Heart right ventricle (tissue), 16 donors: ENCODE results near the gene SLC17A9. TPM values are rescaled to one million over a fixed set of nuclear protein-coding genes. Genes with fewer than 3 reads are reported as not detected.

Experiments used
- ATAC-seq, 8 donors: fragments of 200-7000 bp; cut with Tn5 transposase; one replicate each; pipeline ENCODE4 v1.9.1; 2020; ENCODE audit warnings: mild to moderate bottlenecking in 8 of 8, moderate library complexity in 8 of 8, moderate number of reproducible peaks in 1 of 8
- DNase-seq, 2 donors: peaks; one replicate each; pipeline ENCODE4 v3.0.0-alpha.2; 2020
- H3K27ac ChIP-seq, 10 donors: fragments of 200-600 bp; sonication (generic) in 2 of 10; one replicate each; pipeline versions ENCODE4 v1.5.0 to v1.8.0; 2020 to 2022; ENCODE audit warnings: mild to moderate bottlenecking in 3 of 10
- H3K27me3 ChIP-seq, 7 donors: fragments of 200-600 bp; one replicate each; pipeline ENCODE4 v1.8.0; 2021 to 2022; ENCODE audit warnings: mild to moderate bottlenecking in 2 of 7
- H3K36me3 ChIP-seq, 9 donors: fragments of 200-600 bp; sonication (generic) in 1 of 9; one replicate each; pipeline versions ENCODE4 v1.5.0 to v1.8.0; 2020 to 2022; ENCODE audit warnings: mild to moderate bottlenecking in 2 of 9
- H3K4me1 ChIP-seq, 9 donors: fragments of 200-600 bp; sonication (generic) in 1 of 9; one replicate each; pipeline versions ENCODE4 v1.5.0 to v1.8.0; 2020 to 2022; ENCODE audit warnings: mild to moderate bottlenecking in 4 of 9
- H3K4me3 ChIP-seq, 10 donors: fragments of 200-600 bp; sonication (generic) in 2 of 10; one replicate each; pipeline versions ENCODE4 v1.5.0 to v1.8.0; 2020 to 2022; ENCODE audit warnings: mild to moderate bottlenecking in 7 of 10, moderate library complexity in 2 of 10
- H3K9me3 ChIP-seq, 11 donors: fragments of 200-600 bp in 10 of 11; sonication (generic) in 2 of 11; one replicate each; pipeline versions ENCODE4 v1.5.0 to v1.8.0; 2013 to 2022; ENCODE audit warnings: mild to moderate bottlenecking in 2 of 11, control low read depth in 1 of 11, moderate library complexity in 1 of 11
- WGBS, 2 donors: extraction: QIAGEN DNeasy Blood & Tissue Kit; methylation state at CpG; one replicate each; pipeline ENCODE4 v1.1.7; 2013; ENCODE audit warnings: inconsistent platforms in 1 of 2; 5-methylcytosine and 5-hydroxymethylcytosine counted together
- intact Hi-C, 10 donors: fragments of 100-400 bp; cut with DNase I; formaldehyde crosslinking; loops; one replicate each; pipeline versions ENCODE4 v1.11.1 to v1.14.2; 2022
- polyA plus RNA-seq, 2 donors: library from polyadenylated mRNA; stranded (reverse); fragments of 200-250 nt; gene quantifications; one replicate each; pipeline ENCODE4 v1.2.3, GENCODE V29; 2013
- total RNA-seq, 10 donors: library from RNA; stranded (reverse); fragmentation: NEBNext Ultra II Directional in 3 of 10; extraction: Animal tissue kit (Norgen Biotek cat#: 25700) in 3 of 10; gene quantifications; one replicate each; pipeline versions ENCODE4 v1.2.1 to v1.2.4, GENCODE V29; 2021 to 2023
- TF ChIP-seq, protein P1 (sequence below), 9 donors: fragments of 200-600 bp; sonication (generic) in 2 of 9; IDR thresholded peaks; one replicate each; pipeline versions ENCODE4 v1.5.0 to v1.8.0; 2021 to 2022; ENCODE audit warnings: antibody characterized with exemption in 9 of 9, mild to moderate bottlenecking in 5 of 9, moderate library complexity in 1 of 9
- donor health status: Arrhythmogenic right ventricular cardiomyopathy.
- donor health status: ischemic (EF 13 %, LVEDD 7.1; RV severe dilation, severe dysfunction).
- donor health status: healthy with polysubstance abuse.
- donor health status: DM: no; HTN: yes; CAD: no.
- donor health status: DM: no; HTN: no; CAD: no.
- donor health status: ischemic (EF 25% LVEDD 6.9; RV normal size, moderate dysfunction).
- donor health status: ischemic (EF 25% LVEDD 5.7; RV mildly dilated, moderate dysfunction).
- donor health status: healthy.
- donor health status: DM: yes; HTN: yes; CAD: no.
- donor health status: Ischemic cardiomyopathy.
- donor health status: ischemic (EF 35%, LVEDD 5.7; RV mildly dilated, moderate dysfunction).
- donor health status: nonischemic (EF 11% LVEDD 7.7; RV severe dilation, severe dysfunction).
- donor health status: DM: yes; HTN: yes; CAD: no.
- donor health status: PGD.
- donor health status: ischemic (EF 29% LVEDD 5.4; RV normal size, mild dysfunction).
- donor health status: nonischemic (EF 23%, LVEDD 6.1; RV moderate dilation, normal function).

Gene SLC17A9
- total and polyA plus RNA-seq, 12 donors = 0.19 to 8.3 (median 1.0) TPM

DNA sequence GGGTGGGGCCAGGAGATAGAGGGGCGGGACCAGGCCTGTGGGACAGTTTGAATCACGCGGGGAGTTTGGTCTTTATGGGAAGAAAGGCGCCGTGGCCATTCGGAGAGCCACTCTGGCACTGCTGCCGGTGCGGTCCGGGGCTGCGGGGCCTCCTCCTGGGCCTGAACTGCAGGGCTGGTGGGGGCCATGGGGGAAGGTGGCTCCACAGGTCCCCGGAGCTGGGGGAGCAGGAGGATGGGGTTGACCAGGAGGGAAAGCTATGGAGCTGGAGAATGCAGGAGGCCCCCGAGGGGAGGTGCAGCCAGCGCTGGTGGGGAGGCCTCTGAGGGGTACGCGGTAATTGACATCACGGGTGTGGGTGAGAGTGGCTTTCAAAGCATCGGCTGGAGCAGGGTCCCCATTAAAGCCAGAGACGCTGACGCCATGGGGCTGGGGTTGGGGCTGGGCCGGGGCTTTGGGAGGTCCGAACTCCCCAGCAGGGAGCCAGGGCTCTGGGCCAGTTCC is 56.1 kb downstream of the SLC17A9 start:
- peak in 5 of 8 donors; percentile 10 to 33 (median 23) for ATAC-seq
- Histone ChIP-seq H3K4me1 (peaks cover 6 to 48% (median 23%) of the 10 kb centered on the region in 9 donors), H3K27me3 (peaks cover 58 to 100% (median 100%) of the 10 kb centered on the region in 7 donors), H3K36me3 (no peaks in the 10 kb centered on the region), H3K27ac (no peak overlapping the region), H3K9me3 (peaks cover 0 to 13% (median 9%) of the 10 kb centered on the region in 11 donors), H3K4me3 (peak overlapping the region in 2 of 10 donors; percentile 6 to 16)
- intact Hi-C loops = loop anchor here (1.0 to 10.0 kb wide), 12 partner anchors 36 to 136 kb away; partner anchors contain the start of gene SLC17A9 (in 1 of the 10)
- 8 to 9% methylated on average over 20 to 21 of the region's 21 CpGs for WGBS, 2 donors
- no peak for DNase-seq
- TF ChIP-seq, protein P1, sequence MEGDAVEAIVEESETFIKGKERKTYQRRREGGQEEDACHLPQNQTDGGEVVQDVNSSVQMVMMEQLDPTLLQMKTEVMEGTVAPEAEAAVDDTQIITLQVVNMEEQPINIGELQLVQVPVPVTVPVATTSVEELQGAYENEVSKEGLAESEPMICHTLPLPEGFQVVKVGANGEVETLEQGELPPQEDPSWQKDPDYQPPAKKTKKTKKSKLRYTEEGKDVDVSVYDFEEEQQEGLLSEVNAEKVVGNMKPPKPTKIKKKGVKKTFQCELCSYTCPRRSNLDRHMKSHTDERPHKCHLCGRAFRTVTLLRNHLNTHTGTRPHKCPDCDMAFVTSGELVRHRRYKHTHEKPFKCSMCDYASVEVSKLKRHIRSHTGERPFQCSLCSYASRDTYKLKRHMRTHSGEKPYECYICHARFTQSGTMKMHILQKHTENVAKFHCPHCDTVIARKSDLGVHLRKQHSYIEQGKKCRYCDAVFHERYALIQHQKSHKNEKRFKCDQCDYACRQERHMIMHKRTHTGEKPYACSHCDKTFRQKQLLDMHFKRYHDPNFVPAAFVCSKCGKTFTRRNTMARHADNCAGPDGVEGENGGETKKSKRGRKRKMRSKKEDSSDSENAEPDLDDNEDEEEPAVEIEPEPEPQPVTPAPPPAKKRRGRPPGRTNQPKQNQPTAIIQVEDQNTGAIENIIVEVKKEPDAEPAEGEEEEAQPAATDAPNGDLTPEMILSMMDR (IDR thresholded peaks at IDR 0.05) = no peak

DNA sequence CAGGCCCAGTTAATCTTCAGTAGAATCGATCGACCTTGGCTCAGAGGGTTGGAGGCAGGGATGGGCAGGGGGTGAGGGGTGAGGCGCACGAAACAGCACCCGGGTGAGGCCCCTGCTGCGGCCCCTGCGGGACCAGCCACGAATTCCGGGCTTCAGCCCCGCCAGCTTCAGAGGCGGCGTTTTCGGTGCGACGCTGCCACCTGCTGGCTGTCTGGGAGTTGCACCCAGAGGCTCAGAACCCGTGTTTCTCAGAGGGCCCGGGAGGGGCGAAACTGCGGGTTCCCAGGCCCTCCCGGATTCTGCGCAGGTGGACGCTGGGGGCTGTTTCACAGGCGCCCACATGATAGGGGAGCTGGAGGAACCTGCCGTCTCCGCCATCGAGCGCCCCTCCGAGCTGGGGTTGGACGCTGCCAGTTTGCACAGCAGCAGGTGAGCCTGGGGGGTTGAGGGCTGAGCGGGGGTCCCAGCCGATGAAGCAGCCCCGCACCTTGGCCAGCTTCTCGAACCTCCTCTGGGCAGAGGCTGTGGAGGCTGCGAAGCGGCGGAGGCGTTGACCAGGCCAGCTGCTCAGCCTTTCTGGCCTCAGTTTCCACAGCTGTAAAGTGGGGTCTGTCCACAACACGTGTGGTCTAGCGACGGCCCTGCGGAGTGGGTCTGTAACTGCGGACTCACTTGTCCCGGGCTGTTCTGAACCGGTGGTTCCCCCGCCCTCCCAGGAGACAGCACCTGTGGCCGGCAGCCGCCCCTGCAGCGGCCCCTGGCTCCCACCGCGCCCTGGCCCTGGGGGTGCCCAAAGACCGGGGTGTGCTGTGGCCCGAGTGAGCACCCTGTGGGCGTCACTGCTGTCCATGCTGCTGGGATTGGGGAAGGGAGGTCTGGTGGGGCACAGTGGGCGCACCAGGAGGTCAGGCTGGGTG is 56.8 kb downstream of the SLC17A9 start:
- 6 to 8% methylated on average over 54 of the region's 54 CpGs for whole genome bisulfite sequencing, 2 donors
- peak; percentile 67 to 82 for DNase-seq
- Histone ChIP-seq H3K36me3 (no peaks in the 10 kb centered on the region), H3K9me3 (peaks cover 0 to 20% (median 13%) of the 10 kb centered on the region in 11 donors), H3K4me3 (peak overlapping the region in 2 of 10 donors; percentile 6 to 16), H3K4me1 (peaks cover 6 to 48% (median 23%) of the 10 kb centered on the region in 9 donors), H3K27ac (no peak overlapping the region), H3K27me3 (peaks cover 57 to 100% (median 100%) of the 10 kb centered on the region in 7 donors)
- TF ChIP-seq, protein P1 (IDR thresholded peaks at IDR 0.05) = peak; percentile 90 to 97 (median 94)
- intact Hi-C loops = loop anchor here (1.0 to 10.0 kb wide), 12 partner anchors 37 to 137 kb away; partner anchors contain the start of gene SLC17A9 (in 1 of the 10)
- ATAC-seq = peak; percentile 80 to 92 (median 86)

DNA sequence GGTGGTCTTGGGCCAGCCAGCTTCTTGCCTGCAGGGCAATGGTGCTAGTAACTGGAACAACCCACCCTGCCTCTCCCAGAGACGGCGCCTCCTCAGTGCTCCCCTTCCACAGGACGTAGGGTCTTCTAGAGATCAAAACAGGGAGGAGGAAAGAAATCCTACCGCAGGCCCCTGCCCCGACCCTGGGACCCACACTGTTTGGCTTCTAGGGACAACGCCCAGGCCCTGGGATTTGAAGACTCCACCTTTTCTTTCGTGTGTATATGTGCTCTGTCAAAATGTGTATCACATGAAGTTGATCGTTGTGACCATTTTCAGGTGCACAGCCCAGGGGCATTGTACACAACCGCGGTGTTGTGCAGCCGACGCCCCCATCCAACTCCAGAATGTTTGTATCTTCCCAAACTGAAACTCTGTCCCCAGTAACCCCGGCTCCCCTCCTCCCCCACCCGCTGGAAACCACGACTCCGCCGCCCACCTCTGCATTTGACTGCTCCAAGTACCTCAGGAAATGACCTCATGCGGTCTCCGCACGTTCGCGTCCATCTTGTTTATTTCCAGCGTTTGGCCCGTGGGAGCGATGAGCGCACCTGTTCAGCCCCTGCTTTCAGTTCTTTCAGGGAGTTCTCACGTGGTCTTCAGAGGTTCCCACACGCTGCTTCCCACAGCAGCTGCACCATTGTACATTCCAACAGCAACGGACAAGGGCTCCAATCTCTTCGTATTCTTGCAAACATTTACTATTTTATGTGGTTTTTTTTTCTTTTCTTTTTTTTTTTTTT is 57.7 kb downstream of the SLC17A9 start:
- intact Hi-C loops = loop anchor here (1.0 to 10.0 kb wide), 13 partner anchors 37 to 335 kb away; partner anchors contain the start of gene SLC17A9 (in 1 of the 10)
- TF ChIP-seq, protein P1 (IDR thresholded peaks at IDR 0.05) = no peak
- DNase-seq (no peak), ATAC-seq (no peak)
- Histone ChIP-seq H3K27me3 (peaks cover 51 to 100% (median 100%) of the 10 kb centered on the region in 7 donors), H3K4me1 (peaks cover 6 to 41% (median 22%) of the 10 kb centered on the region in 9 donors), H3K4me3 (peak overlapping the region in 1 of 10 donors; percentile 27), H3K9me3 (peaks cover 0 to 21% (median 13%) of the 10 kb centered on the region in 11 donors), H3K27ac (no peak overlapping the region), H3K36me3 (no peaks in the 10 kb centered on the region)
- 15 to 18% methylated on average over 30 of the region's 30 CpGs for WGBS, 2 donors
